CD4-positive, alpha-beta T cell treated with Interleukin-17A for 1 hour (primary cell): ENCODE data around the gene AP1M1.
A peak's percentile ranks its signal among the peaks of the same experiment; 100 is the strongest.

ENCODE experiments used
- DNase-seq: peaks from one replicate; pipeline ENCODE4 v3.0.0-alpha.2; 2020

Gene AP1M1

GRCh38 chr19:16233836-16234551 is 36.3 kb downstream of the AP1M1 start:
- DNase-seq = no peak

DNA sequence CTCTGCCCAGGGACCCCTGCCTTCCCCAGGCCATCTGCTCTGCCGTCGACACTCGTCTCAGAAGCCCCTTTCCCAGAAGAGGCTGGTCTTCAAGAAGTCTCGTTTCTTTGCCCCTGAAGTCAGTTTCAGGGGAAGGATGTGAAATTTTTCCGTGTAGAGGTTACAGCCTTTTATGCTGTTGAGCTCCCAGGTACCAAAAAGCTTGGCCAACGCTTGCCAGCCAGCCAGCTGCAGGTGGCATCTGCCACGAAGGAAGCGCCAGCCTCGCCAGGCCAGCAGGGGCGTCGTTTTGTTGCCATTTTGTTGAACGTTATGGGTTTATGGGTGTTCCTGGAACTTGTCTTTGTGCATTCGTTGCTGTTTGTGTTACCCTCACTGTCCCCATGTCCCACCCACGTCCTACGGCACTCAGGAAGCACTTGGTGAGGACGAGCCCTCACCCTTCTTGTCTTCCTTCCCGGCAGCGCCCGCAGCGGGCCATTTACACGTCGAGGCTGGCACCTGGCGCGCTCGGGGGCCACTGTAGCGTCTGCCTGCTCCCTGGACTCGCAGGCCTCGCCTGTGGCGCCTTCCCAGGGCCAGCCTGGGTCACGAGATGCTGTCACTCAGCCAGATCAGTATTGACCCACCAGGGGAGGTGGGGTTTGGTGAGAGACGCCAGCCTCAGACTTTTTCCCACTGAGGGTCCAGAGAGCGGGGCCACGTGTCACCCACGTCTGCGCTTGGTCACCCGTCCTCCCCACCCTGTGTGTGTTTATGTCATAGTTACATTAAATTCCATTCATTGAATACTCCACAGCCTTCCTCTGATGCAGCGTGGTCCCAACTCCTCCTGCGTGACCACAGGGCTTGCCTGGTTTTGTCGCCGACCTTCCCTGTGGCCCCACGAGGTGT is 37.1 kb downstream of the AP1M1 start:
- DNase-seq = no peak

GRCh38 chr19:16235811-16236652 is 38.3 kb downstream of the AP1M1 start:
- DNase-seq = no peak

GRCh38 chr19:16244091-16244490 is 46.4 kb downstream of the AP1M1 start:
- no peak for DNase-seq

GRCh38 chr19:16247353-16248182 is 49.9 kb downstream of the AP1M1 start:
- peak; percentile 86 for DNase-seq

- no peak for DNase-seq
Observed at GRCh38 chr19:16248380-16249023, 50.8 kb downstream of the AP1M1 start.

GRCh38 chr19:16249826-16250404 is 52.2 kb downstream of the AP1M1 start:
- DNase-seq = no peak

DNA sequence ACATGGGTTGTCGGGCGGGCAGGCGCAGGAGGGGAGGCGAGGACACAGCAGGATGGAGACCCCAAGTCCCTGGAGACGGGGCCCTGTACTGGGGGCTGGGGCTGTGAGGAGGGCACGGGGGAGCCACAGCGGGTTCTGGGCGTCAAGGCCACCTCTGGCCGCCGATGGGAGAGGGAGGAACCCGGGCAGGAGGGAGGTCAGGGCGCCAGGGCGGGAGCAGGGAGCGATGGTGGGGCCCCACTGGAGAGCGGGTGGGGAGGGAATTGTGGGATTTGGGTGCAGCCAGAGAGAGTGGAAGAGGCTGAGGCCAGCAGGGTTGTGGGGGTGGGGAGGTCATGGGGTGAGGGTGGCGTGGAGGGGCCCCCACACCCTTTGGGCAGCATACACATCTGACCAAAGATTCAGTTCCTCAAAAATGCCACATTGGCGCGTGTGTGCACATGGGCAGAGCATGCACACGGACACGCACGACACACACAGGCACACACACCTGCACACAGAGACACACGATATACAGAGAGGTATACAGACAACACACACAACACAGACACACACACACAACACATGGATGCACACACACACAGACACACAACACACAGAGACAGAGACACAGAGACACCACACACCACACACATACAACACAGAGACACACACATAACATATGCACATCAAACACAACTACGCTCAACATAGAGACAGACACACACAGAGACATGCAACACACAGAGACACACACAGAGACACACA is 54.9 kb downstream of the AP1M1 start:
- no peak for DNase-seq

DNA sequence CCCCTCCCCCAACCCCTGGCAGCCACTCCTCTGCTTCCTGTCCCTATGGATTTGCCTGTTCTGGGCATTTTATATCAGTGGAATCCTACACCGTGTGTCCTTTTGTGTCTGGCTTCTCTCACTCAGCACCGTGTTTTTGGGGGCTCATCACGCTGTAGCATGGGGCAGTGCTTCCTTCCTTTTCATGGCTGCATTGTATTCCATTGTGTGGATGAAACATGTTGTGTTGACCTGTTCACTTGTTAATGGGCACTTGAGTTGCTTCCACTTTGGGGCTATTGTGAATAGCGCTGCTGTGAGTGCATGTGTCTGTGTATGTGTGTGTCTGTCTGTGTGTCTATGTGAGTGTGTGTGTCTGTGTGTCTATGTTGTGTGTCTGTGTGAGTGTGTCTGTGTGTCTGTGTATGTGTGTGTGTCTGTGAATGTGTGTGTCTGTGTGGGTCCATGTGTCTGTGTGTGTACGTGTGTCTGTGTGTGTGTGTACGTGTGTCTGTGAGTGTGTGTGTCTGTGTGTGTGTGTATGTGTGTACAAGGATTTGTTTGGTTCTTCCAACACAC is 57.2 kb downstream of the AP1M1 start:
- no peak for DNase-seq

DNA sequence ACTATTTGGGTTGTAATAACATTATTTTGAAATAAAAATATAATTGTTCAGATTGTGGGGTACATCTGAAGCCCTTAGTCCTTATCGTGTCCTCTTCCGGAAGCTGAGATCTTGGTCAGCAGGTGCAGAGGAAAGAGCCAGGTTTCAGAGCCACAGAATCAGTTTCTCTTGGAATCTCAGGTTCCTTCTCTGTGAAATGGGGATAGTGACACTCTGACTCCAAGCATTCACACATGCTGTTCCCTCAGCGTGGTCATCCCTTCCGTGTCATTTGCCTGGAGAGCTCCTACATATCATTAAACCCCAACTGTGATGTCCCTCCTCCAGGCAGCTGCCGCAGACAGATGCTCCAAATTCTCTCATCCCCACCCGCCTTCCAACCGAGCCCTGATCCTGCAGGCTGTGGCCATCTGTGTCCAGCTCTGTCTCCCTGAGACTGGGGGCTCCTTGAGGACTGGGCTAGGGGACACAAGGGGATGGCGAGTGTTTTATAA is 59.8 kb downstream of the AP1M1 start:
- DNase-seq = no peak

DNA sequence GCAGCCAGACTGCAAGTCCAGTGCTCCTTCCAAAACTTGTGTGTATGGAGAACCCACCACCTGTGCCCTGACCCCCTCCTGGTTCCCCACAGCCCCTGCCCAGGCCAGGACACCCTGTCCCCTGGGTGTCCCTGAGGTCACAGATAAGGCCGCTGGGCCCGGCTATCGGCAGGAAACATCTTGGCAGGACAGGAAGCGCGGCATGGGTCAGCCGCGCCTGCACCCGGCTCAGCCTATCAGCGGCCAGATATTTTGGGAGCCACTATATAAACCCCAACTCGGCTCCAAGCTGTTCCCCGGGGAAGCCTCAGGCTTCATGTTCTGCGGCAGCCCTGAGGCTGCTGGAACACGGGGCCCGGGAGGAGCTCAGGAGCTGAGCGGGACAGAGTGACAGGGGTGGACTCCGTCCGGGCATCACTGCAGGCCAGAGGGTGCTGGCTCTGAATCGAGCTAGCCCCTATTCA is 60.8 kb downstream of the AP1M1 start:
- peak; percentile 25 for DNase-seq

DNA sequence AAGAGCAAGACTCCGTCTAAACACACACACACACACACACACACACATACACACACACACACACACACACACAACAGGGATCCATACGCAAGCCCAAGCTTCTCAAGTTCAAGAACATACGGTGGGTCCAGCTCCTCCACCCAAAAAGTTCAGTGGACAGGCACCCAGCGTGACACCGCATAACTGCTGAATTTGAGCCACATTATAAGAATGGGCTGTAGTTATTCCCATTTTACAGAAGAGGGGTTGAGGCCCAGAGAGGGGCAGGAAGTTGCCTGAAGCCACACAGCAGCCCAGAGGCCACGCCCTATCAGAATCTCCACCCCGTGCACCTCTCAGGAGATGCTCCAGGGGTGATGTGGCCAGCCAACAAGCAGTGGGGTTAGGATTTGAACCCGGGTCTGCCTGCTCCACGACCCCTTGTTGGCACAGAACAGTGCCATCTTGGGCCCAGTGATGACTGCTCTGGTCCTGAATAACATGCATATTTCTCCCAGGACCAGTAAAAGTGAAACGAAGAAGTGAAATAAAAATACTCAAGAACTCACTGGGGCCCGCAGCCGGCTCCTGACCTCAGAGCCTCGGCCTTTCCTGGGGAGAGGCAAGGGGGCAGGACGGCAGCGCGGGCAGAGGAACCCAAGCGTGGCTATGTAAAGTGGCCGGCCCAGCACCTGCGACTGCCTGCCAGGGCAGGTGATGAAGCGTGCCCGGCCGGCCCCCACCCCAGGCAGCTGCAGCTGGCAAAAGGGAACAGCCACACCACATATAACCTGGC is 61.9 kb downstream of the AP1M1 start:
- peak; percentile 40 for DNase-seq

DNA sequence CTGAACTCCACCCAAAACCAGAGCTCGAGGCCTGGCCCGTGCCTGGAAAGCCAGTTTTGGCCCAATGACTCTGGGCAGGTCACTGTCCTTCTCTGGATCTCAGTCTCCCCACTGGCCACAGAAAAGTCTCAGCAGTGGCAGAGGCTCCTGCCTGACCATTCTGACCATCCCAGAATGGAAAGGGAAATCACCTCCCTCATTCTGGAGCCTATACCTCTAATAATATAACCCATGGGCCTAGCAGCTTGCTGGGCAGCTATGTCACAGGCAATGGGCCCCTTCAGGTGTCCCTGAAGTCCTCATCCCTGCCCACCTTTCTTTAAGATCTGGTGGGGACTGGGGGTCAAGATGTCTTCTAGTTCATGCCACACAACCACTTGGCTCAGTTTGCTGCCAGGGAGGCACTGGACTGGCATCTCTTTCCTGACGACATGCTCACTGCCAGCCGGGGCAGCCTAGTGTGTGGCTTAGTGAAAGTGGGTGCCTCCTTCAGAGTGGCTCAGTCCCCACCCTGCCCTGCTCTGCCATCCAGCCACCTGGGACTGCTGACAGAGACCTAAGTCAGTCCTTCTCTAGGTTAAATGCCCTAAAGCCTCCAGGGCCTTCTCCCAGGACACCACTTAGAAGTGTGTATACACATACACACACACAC is 62.6 kb downstream of the AP1M1 start:
- DNase-seq = no peak

DNA sequence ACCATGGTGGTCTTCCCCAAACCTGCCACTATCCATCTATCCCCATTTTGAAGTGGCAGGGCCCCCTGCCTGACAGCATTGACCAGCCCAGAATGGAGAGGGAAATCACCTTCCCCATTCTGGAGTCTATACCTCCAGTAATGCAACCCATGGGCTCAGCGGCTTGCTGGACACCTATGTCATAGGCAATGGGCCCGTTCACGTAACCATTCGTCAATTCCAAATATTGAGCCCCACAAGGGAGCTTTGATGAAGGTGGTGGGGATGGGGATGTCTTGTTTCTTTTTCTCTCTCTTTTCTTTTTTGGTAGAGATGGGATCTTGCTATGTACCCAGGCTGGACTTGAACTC is 63.1 kb downstream of the AP1M1 start:
- DNase-seq = no peak

DNA sequence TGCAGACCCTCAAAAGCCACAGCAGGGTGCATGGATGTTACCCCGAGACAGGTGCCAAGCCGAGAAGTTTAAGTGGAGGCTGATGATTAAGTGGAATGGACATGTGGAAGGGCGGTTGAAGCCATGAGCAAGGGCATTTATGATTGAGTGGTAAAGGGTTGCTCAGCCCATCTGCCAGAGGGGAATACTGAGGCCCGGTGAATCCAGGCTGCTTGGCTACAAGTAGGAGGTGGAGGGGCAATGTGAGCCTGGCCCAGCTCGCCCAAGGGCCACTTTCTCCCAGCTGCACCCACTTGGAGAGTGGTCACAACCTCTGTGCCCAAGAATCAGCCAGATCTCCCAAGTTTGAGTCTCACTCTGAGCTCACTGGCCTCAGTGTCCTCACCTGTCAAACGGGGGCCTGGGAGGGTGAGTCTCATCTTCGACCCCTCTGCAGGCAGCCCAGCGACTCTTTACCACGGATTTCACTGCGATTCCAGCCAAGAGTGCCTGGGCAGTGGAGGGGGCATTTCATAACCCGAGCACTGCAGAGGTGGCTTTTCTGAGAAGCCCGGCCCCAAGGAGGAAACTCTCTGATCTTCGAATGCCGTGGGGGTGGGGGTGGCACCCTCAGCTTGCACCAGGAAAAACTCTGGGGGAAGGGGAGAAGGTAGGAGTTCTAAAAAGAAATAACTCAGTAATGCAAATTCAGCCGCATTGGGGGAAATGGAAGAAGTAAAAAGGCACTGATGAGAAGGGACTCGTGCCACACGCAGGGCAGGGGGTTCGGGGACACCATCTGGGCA is 64.1 kb downstream of the AP1M1 start:
- peak; percentile 25 for DNase-seq

DNA sequence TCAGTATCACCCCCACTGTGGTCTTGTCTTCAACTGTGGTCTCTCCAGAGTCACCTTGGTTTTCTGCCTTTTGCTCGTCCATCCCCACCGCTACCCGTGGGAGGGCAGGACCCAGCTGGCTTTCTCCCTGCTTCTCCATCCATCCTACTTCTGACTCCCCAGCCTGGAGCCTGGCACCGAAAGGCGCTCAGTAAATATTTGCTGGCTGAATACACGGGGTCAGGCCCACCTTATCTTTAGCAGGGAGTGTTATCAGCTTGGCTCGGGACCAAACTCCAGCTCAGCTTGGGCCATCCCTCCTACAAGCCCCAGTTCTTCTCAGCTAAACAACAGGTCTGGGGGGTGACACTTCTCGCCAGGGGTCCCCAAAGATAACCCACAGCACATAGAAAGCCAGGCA is 64.9 kb downstream of the AP1M1 start:
- no peak for DNase-seq

DNA sequence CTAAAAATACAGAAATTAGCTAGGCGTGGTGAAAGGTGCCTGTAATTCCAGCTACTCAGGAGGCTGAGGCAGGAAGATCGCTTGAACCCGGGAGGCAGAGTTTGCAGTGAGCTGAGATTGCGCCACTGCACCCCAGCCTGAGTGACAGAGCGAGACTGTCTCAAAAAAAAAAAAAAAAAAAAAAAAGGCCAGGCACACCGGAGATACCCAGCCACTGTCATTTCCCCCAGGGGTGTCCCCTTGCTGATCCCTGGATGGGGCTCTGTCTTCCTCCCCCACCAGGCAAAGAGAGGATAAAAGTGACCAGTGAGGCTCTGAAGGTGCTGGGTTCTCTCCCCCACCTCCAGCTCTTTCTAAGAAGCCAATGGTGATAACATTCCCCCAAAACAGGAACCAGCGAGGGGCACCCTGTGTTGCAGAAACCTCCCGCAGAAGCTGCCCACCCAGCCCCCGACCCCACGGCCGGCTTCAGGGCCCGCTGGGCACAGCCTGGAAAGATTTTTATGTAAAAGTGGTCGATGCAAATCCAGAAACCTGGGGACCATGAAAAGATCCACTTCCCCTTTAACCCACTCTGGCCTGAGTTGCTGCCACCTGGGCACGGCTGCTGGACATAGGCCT is 65.5 kb downstream of the AP1M1 start:
- no peak for DNase-seq
